Measurements from ENCODE around the gene MCOLN1.

DNA sequence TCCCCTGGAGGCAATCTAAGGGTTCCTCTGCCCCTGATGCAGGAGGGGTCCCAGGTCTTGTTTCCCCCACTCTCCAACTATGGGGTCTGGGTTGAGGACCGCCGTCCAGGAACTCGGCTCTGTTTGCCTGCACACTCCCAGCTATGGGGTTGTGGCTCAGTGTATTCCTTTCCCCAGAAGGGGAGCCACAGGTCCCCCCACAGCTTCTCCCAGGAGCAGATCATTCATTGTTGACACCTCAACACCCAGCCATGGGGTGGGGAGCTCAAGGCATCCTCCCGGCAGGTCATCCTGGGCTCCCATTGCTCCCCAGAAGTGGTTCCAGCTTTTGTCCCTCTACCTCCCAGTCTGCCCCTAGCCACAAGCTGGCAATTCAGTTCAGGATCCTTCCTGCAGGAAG is 5.5 kb upstream of the MCOLN1 start:
- TF ChIP-seq, protein P1, sequence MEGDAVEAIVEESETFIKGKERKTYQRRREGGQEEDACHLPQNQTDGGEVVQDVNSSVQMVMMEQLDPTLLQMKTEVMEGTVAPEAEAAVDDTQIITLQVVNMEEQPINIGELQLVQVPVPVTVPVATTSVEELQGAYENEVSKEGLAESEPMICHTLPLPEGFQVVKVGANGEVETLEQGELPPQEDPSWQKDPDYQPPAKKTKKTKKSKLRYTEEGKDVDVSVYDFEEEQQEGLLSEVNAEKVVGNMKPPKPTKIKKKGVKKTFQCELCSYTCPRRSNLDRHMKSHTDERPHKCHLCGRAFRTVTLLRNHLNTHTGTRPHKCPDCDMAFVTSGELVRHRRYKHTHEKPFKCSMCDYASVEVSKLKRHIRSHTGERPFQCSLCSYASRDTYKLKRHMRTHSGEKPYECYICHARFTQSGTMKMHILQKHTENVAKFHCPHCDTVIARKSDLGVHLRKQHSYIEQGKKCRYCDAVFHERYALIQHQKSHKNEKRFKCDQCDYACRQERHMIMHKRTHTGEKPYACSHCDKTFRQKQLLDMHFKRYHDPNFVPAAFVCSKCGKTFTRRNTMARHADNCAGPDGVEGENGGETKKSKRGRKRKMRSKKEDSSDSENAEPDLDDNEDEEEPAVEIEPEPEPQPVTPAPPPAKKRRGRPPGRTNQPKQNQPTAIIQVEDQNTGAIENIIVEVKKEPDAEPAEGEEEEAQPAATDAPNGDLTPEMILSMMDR (IDR thresholded peaks at IDR 0.05; ENCODE audit: low read depth, low read length), result no peak
- no peak for TF ChIP-seq EZH2phosphoT487 (IDR thresholded peaks at IDR 0.05; ENCODE audit: low read depth)
